Medulla oblongata (tissue), 1 donor: ENCODE measurements around the gene TMIE.

Experiments used
- DNase-seq: peaks from one replicate; pipeline ENCODE4 v3.0.0-alpha.2; 2015; ENCODE audit errors: extremely low spot score

The TMIE gene

GRCh38 chr3:46669191-46669999 is 31.8 kb upstream of the TMIE start:
- DNase-seq: no peak

GRCh38 chr3:46670000-46670890 is 30.9 kb upstream of the TMIE start:
- no peak for DNase-seq

GRCh38 chr3:46670891-46671427 is 30.2 kb upstream of the TMIE start:
- DNase-seq: no peak

- DNase-seq: no peak
These were observed 29.4 kb upstream of the TMIE start for GRCh38 chr3:46671541-46672348.

GRCh38 chr3:46672349-46672695 is 28.9 kb upstream of the TMIE start:
- no peak for DNase-seq

GRCh38 chr3:46673151-46674030 is 27.8 kb upstream of the TMIE start:
- DNase-seq: no peak

- no peak for DNase-seq
These were observed 27.0 kb upstream of the TMIE start for GRCh38 chr3:46674031-46674845.

- no peak for DNase-seq
These were observed 25.8 kb upstream of the TMIE start for GRCh38 chr3:46675426-46675825.

GRCh38 chr3:46675843-46676567 is 25.2 kb upstream of the TMIE start:
- peak; percentile 57 for DNase-seq

- no peak for DNase-seq
These were observed 24.4 kb upstream of the TMIE start for GRCh38 chr3:46676601-46677410.

GRCh38 chr3:46677411-46677726 is 23.8 kb upstream of the TMIE start:
- DNase-seq: no peak

GRCh38 chr3:46678280-46678679 is 22.9 kb upstream of the TMIE start:
- DNase-seq: no peak

- no peak for DNase-seq
These were observed 21.5 kb upstream of the TMIE start for GRCh38 chr3:46679681-46680080.

GRCh38 chr3:46680298-46680826 is 20.8 kb upstream of the TMIE start:
- no peak for DNase-seq

GRCh38 chr3:46681387-46681786 is 19.8 kb upstream of the TMIE start:
- no peak for DNase-seq

GRCh38 chr3:46681856-46682540 is 19.2 kb upstream of the TMIE start:
- DNase-seq: no peak

- DNase-seq: no peak
These were observed 18.2 kb upstream of the TMIE start for GRCh38 chr3:46682974-46683373.

- no peak for DNase-seq
These were observed 16.3 kb upstream of the TMIE start for GRCh38 chr3:46684891-46685290.
